ENCODE data around the gene RASGEF1B.
A peak's percentile ranks its signal among the peaks of the same experiment; 100 is the strongest.
"Not testable (repeated sequence)": the region's sequence is repeated elsewhere in the genome, so short reads cannot be mapped to it uniquely, and the experiment has no call there.

The RASGEF1B gene

DNA sequence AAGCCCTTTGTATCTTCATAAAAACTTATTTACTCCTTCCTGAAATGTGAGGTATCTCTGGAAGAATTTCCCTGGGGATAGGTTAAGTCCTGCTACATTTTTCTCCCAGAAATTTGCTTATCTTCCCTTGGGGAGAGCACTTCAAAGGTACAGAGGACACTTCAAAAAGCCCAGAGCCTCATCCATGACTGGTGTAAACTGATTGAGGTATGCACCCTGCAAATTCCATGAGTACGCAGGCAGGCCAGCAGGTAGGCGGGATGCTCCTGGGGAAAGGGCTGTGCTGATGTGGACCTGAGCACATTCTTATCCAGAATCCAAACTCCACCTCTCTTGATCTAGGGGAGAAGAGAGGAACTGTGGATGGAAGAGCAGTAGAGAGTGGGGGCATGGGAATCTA, 26.3 kb upstream of the RASGEF1B start:
- DNase-seq (ENCODE audit: low spot score): no peak

DNA sequence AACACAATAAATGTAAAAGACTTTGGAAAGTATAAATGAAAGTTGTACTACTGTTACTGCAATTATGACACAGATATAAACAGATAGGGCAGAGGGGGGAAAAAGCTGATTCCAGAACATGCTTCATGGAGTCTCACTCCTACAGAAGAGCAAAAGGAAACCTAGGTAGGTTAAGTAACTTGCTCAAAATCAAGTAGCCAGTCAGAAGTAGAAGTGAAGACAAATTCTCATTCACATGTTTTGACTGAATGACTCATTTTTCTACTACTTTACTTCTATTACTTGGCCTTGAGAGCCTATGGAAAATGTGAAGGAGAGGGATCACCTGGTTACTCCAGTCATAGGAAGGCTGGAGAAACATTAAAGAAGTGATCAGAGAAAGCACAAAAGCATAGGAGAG, 23.6 kb upstream of the RASGEF1B start:
- no peak for DNase-seq (ENCODE audit: low spot score)

DNA sequence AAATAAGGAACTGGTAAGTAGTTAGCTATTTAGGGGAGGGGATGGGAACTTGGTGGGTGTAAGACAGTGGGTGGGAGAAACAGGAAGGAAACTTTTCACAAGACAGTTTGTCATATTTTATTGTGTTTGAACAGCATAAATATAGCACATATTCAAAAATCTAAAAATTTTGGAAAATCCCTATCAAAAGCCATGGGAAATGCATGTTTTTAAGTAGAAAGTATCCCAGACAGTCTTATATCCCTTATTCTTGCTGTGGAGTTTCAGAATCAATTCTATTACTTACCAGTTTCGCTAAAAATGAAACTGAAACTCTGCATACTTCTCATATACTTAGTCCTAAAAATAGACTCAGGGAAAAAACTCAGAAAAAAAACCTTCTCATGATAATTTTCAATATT, 22.3 kb upstream of the RASGEF1B start:
- DNase-seq (ENCODE audit: low spot score): no peak

GRCh38 chr4:81492606-81493230, 21.0 kb upstream of the RASGEF1B start:
- DNase-seq (ENCODE audit: low spot score): no peak

GRCh38 chr4:81491943-81492342, 20.2 kb upstream of the RASGEF1B start:
- DNase-seq (ENCODE audit: low spot score): no peak

- no peak for DNase-seq (ENCODE audit: low spot score)
These were observed 18.9 kb upstream of the RASGEF1B start for GRCh38 chr4:81490403-81491160.

DNA sequence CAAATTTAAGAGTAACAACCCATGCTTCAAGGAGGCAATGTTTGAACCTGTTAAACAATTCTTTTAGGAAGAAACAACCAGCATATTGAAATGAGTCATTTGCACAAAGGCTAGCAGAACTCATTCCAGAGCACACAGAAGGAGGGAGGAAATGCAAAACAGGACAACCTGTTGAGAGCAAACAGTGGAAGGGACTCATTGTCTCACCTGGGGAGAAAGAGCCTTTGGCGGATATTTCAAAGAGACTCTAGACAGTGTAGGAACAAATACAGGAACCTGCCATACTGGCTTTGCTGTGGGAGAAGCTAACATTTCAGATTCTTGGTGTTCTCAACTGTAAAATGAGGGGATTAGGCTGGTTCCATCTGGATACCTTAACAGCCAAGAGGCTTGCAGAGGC, 14.8 kb upstream of the RASGEF1B start:
- no peak for DNase-seq (ENCODE audit: low spot score)

DNA sequence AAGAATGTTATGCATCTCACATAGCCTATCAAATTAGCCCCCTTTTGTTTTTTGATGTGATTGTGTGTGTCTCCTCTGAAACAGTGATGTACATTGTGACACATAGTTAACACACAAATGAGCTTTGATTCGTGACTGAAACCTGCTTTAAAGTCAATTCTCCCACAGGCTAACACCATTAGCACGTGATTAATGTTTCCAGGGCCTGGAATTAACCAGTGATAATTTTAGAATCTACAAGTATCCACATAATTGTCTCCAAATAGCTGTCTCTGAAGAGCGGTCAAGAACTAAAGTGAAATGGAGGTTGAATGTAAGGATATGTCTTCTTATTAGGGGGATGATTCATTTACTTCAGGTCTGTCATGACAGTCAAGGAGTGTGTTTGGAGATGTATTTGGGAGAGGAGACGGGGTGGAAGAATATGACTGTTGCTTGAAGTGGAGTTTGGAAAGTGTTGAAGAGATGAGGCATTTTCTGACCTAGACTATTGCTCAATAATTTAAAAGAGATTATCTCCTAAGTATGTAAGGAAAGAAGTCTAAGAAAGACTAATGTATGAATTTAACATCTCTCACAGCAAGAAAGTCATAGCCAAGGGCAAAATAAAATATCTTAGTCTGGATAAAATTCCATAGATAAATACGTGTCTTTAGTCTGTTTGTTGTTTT, 13.7 kb upstream of the RASGEF1B start:
- no peak for DNase-seq (ENCODE audit: low spot score)

GRCh38 chr4:81482326-81482725, 10.6 kb upstream of the RASGEF1B start:
- DNase-seq (ENCODE audit: low spot score): no peak

GRCh38 chr4:81481151-81481550, 9.4 kb upstream of the RASGEF1B start:
- no peak for DNase-seq (ENCODE audit: low spot score)

DNA sequence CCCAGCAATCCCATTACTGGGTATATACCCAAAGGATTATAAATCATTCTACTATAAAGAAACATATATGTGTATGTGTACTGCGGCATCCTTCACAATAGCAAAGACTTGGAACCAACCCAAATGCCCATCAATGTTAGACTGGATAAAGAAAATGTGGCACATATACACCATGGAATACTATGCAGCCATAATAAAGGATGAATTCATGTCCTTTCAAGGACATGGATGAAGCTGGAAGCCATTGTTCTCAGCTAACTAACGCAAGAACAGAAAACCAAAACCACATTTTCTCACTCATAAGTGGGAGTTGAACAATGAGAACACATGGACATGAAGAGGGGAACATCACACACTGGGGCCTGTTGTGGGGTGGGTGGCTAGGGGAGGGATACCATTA, 7.9 kb upstream of the RASGEF1B start:
- not testable (repeated sequence) for DNase-seq (ENCODE audit: low spot score)

GRCh38 chr4:81473331-81474265, 1.9 kb upstream of the RASGEF1B start:
- not testable (repeated sequence) for DNase-seq (ENCODE audit: low spot score)

DNA sequence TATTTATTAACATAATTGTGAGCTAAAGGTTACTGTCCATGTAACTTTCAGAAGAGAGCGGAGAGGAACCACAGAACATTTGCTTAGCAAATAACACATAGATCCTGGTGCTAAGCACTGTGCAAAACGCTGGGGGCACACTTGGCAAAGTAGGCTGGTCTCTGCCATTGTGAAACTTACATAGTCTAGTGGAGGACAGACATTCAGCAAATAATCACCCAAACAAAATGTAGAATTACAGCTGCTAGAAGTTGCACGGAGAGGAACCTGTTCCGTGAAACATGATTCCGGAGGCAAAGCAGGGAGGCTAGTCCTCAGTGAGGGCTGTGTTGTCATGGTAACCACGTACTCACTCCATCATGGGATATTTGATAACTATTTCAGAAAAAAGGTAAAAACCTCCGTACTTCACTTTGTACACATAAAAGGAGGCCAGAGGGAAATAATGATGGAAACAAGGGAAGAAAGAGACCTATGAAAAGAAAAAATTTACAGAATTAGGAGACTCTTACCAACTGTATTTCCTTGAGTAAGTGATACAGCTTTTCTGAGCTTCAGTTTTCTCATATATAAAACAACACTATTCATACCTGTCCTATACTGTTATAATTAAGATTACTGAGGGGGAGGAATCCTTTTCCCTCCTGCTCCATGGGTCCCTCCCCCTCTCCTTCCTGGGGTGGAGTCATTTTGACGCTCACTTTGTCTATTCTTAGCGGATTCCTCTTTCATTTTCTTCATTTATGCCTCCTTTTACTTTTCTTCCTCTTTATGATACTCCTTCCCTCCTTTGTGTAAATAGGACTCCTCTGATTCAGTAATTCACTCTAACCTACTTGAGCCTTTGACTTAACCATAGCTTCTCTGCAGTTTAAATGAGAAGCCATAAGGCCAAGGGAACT, 825 bp upstream of the RASGEF1B start:
- DNase-seq (ENCODE audit: low spot score): no peak

DNA sequence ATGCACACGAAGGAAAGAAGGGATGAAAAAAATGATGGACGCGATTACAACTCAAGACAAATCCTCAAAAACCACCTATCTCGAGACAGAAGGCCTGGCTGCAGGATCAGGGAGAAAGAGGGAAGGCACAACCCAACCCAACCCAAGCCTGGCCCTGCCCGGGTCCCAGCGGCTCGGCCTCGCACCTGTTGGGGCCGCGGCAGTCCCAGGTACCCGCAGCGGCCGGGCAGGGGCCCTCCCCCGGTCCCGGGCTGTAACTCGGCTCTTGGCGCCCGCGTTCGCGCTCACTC, 464 bp downstream of the RASGEF1B start:
- no peak for DNase-seq (ENCODE audit: low spot score)

- no peak for DNase-seq (ENCODE audit: low spot score)
These were observed 1.0 kb downstream of the RASGEF1B start for GRCh38 chr4:81470456-81471297.

DNA sequence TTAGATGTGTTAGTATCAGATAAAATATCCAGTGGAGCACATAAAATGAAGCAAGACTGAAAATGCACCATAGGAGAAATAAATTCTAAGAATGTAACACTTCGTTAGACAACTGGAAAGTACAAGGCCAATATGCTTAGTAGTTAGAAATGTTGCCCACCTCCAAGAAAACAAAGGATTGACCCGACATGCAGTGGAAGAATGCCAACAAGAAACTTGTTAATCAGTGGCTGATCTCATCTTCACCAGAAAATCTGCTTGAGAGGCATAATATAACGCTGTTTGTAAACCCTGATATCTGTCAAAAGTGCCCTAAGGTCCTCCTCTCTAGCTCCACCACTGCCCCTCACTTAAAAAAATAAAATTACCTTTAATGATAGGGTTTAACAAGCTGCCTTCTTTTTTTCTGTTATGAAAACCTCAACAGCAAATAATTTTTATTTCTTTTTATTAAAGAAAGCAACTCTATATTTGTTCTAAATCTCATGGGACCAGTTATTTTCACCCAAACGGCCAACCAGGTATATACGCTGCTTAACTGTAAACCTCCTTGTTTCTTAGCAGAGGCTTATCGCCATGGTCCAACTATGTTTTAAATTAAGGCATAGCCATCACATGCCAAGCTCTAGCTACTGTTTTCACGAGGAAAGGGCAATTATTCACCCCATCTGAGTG, 1.8 kb downstream of the RASGEF1B start:
- DNase-seq (ENCODE audit: low spot score): no peak

DNA sequence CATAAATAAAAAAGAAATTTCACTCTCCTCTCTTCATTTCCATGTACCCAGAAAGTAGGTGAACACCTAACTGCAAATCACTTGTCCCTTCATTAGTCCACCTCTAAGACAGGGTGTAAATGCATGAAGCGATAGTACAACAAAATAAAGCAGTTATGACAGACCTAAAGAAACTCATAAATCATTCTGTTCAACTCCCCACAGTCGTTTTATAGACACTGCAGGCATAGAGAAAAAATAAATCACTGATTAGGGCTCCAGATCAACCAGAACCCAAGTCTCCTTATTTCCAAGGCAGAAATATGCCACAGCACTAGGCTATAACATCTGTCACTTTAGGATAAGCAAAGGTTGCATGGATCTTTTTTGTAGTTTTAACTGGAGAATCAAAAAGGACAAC, 3.0 kb downstream of the RASGEF1B start:
- no peak for DNase-seq (ENCODE audit: low spot score)

DNA sequence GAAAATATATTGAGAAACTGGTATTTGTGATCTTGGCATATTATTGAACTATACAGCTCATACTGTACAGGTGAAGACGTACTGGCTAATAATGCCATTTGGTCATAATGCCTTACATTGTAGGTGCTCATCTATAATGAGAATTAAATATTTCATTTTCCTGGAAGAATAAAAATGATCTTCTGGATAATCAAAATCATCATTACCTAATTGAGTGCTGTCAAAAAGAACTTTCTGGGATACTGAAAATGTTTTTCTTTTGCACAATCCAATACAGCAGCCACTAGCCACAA, 4.1 kb downstream of the RASGEF1B start:
- DNase-seq (ENCODE audit: low spot score): no peak

GRCh38 chr4:81466841-81467671, 4.7 kb downstream of the RASGEF1B start:
- DNase-seq (ENCODE audit: low spot score): peak; percentile 75
